NOMO-1 (cell line): ENCODE measurements around the gene SLC43A2.
"Not testable (repeated sequence)": the region's sequence is repeated elsewhere in the genome, so short reads cannot be mapped to it uniquely, and the experiment has no call there.

Experiments used
- DNase-seq, 2 experiments: peaks; one replicate each; lab custom pipeline; 2025; ENCODE audit not compliant: unreplicated experiment in 2 of 2; lab: John Stamatoyannopoulos, UW

SLC43A2 gene

GRCh38 chr17:1565877-1566276 lies 62.8 kb downstream of the SLC43A2 start:
- DNase-seq: no peak

- DNase-seq: no peak
Measured at GRCh38 chr17:1563786-1564613, 64.6 kb downstream of the SLC43A2 start.

- DNase-seq: not testable (repeated sequence)
Measured at GRCh38 chr17:1563471-1563785, 65.2 kb downstream of the SLC43A2 start.

DNA sequence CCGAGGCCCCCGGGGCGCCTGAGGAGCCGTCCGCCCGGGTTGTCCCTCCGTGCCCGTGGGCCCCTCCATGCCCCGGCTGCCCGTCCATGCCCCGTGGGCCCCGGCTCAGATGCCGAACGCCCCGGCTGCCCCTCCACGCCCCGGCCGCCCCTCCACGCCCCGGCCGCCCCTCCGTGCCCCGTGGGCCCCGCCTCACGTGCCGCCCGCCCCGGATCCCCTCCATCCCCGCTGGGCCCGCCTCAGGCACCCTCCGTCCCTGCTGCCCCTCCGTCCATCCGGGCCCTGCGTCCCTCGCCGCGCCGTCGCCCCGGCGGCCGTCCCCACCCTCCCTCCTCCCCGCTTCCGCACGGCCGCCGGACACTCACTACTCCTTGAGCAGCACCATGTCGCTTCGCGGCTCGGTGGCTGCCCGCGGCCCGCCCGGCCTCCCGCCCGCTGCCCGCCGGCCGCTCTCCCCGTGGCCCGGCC lies 66.4 kb downstream of the SLC43A2 start:
- DNase-seq: peak in 1 of 2 experiments; percentile 28

- peak; percentile 8 to 24 for DNase-seq
Measured at GRCh38 chr17:1561420-1562175, 67.0 kb downstream of the SLC43A2 start.

GRCh38 chr17:1560858-1561355 lies 67.7 kb downstream of the SLC43A2 start:
- no peak for DNase-seq

- no peak for DNase-seq
Measured at GRCh38 chr17:1560101-1560857, 68.4 kb downstream of the SLC43A2 start.

DNA sequence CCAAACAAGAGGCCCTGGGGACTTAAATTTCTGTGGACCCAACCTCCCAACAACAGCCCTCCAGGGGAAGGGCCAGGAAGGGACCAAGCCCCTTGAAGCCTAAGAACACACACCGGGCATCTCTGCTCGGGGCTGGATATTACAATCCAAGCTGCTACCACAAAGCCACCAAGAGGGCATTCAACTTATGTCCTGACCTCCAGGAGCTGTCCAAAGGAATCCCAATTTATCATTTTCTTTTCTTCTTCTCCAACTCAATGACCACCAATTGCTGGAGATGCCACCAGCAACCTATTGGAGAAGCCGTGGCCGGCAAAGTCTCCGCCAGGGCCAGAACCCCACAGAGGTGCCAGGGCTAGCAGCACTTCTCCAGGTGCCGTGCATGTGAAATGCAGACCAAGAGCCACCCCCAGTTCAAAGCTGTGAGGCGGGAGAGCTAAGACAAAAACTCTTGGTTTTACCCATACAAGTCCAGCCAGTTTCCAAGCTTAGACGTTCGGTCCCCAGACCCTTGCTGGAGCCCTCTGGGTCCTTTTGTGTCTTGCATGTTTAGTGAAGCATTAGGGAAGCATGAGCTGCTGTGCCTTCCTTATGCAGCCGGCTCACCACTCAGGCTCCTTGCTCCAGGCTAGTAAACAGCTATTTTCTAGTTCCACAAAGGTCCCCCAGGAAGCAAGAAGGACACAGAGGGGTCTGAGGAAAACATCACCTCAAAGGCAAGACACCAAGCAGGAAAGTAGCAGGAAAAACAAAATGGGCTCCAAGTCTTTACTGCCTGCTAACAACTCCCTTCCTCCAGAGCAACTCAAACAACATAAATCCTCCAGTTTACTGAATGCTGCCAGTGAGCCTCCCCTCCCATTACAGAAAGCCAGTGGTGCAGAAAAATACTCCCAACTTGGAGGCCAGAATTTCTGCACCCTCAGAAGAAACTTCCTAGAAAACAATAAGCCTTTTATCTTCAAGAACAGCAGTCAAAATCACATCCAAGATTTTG lies 69.3 kb downstream of the SLC43A2 start:
- no peak for DNase-seq

DNA sequence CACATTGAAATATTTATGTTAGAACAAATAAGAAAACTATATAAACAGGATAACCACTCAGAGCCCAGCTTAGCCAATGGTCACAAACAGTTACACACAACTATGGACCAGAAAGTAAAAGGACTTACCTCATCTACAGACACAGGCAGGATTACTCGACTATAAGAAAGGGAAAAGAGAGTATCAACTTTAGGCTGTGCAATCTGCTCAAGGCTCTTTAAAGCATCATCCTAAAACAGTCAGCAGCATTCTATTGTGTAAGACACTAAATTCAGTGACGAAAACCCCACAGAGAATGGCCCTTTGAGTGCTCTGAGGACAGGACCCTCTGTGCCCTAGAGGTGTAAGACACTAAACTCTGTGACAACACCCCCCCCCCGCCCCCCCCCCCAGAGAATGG lies 70.2 kb downstream of the SLC43A2 start:
- no peak for DNase-seq

GRCh38 chr17:1557355-1558095 lies 71.1 kb downstream of the SLC43A2 start:
- no peak for DNase-seq

DNA sequence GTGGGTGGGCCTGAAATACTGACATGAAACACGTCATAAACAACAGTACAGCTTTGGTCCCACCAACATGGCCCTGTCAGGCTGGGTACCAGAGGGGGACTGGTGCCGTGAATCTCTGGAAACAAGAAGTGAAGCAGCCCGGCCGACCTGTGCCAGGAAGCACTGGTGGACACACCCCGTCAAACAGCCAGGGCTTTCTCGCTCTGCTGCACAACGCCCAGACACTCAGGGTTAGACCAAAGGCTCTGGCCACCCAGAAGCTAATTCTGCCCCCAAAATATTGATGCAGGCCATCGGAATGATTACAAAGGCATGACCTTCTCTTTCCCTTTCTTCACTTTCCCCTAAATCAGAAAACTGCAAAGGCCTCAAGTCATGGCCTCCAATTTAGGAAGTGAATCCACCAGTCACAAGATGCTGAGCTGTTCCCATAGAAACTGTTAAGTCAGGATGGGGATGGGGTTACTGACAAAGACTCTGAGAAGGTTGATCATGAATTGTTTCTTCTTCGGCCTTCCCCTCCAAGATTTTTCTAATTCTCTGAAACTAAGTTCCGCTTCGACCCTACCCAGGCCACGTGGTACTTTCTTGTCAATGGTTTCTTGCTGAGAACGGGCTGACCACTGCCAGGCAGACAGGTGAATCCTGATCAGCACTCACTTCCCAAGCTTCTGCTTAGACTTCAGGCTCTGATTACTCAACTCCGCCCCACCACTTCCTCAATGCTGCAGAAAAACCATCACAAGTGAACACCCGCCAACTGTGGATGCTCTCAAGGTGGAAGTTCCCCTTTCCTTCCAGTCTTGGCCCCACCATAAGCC lies 72.8 kb downstream of the SLC43A2 start:
- peak; percentile 79 to 91 for DNase-seq

DNA sequence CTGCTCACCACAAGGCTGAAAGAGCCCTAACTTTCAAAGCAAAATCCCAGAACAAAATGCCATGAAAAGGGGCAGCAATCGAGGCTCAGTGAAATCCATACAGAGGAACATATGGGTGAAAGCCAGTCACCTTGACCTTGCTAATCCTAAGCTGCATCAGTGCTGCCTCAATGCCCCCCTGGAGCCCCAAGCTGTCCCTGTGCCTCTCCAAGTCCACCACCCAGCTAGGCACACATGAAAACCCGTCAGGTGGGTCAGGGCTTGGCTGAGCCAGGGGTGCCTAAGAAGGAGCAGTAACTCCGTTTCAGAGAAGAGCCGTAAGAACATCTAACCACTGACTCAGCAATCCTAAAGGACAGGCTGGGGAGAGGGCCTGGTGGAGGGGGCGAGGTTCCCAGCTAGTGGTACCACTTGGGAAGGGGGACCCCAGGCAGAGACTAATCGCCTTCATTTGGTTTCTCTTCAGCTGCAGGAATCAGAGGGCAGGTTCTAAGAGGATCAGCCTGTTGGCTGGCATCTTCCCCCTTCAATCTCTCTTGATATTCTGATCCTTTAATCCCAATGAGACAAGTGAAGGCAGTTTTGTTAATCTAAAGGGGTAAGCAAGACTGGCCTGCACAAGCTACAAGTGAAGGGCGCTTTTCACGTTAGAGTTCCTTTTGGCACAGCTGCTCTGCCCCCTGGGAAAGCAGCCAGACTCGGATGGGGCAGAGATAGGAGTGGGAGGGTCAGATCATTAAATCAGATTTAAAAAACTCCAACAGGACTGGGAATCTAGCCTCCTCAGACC lies 73.7 kb downstream of the SLC43A2 start:
- no peak for DNase-seq

DNA sequence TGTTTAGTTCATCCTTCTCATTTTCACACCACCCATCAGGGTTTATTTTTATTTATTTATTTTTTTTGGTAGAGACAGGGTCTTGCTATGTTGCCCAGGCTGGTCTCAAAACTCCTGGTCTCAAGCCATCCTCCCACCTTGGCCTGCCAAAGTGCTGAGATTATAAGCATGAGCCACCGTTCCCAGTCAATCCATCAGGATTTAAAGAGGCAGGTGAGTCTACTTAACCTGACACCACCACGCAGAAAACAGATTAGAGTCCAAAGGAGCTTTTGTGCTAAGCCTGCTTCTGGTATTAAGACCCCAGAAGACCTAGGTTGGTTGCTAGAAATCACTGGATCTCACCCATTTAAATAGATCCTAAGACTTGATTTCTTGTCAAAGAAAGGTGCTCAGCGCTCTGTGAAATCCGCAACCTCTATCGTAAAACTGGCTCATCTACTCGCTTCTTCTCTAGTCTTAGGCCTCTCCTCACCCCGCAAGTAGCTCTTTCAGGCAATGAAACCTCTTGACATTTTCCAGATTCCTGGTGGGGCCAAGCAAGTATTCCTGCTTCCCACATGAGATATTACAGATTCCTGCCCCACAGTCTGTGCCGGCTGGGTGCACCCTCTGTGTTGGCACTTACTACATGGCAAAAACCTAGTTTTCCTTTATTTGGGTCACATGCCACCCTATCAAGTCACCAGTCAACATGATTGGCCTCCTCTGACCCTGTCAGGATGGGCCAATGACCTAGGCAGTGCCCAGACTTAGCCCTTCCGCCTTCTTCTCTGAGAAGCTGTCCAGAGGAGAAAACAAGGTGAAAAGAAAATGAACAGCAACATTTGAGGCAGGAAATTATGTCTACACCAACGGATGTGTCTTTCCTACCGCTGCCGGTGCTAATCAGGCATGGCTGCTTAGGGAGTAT lies 75.0 kb downstream of the SLC43A2 start:
- DNase-seq: no peak

- DNase-seq: no peak
Measured at GRCh38 chr17:1552932-1553331, 75.7 kb downstream of the SLC43A2 start.

DNA sequence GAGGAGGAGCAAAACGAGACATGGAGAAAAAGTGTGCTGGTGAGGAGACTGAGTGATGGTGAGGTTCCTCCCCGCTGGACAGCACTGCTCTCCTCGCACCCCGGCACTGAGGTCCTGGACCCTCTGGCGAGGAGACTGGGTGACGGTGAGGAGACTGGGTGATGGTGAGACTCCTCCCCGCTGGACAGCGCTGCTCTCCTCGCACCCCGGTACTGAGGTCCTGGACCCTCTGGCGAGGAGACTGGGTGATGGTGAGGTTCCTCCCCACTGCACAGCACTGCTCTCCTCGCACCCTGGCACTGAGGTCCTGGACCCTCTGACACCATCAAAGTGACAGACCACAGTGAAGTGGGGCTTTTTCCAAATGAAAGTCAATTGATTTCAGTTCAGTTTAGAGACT lies 76.9 kb downstream of the SLC43A2 start:
- DNase-seq: no peak

DNA sequence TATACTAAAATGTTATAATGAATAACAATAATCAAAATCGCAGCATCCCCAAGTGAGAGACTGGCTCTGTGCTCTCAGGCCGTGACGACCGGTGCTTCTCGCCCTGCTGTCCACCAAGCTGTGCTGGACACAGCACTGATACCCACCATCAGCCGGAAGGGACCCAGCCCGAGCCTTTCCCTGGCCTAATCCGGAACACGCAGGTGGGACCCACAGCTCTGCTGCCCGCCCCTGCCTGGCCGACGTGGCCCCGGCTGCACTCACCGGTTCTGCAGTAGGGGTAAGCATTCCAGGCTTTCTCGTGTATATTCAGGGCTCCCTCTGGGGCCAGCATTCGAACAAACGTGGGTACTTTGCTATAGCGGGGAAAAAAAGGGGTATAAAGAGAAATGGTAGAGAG lies 80.6 kb downstream of the SLC43A2 start:
- DNase-seq: no peak
